NCI-H2107 treated with DMSO at 0.1 percent for 48 hours (cell line): ENCODE results near the gene GCDH.

Experiments
- DNase-seq: peaks from one replicate; lab custom pipeline; 2025; ENCODE audit not compliant: unreplicated experiment; lab: John Stamatoyannopoulos, UW

Gene GCDH

GRCh38 chr19:12938779-12939601 lies 48.0 kb downstream of the GCDH start:
- no peak for DNase-seq

GRCh38 chr19:12939975-12940423 lies 49.0 kb downstream of the GCDH start:
- no peak for DNase-seq

- DNase-seq = no peak
These were observed 49.9 kb downstream of the GCDH start for GRCh38 chr19:12940897-12941296.

- no peak for DNase-seq
These were observed 52.6 kb downstream of the GCDH start for GRCh38 chr19:12943437-12944044.

GRCh38 chr19:12944104-12944674 lies 53.2 kb downstream of the GCDH start:
- DNase-seq = no peak

- DNase-seq = peak; percentile 83
These were observed 54.6 kb downstream of the GCDH start, which contains the start of gene RAD23A for GRCh38 chr19:12945479-12946091. Gene RAD23A (plus strand): TSS chr19:12945862. CDS start chr19:12945949, 87 bp downstream.

- DNase-seq = no peak
These were observed 55.2 kb downstream of the GCDH start for GRCh38 chr19:12946092-12946721.

GRCh38 chr19:12946731-12947496 lies 56.0 kb downstream of the GCDH start:
- DNase-seq = no peak

- no peak for DNase-seq
These were observed 57.0 kb downstream of the GCDH start for GRCh38 chr19:12947702-12948611.

GRCh38 chr19:12948612-12949362 lies 57.8 kb downstream of the GCDH start:
- no peak for DNase-seq
